Adrenal gland (tissue), 5 donors: Measurements from ENCODE around the gene AGBL1.

Experiments used
- POLR2A ChIP-seq, 2 donors: fragments of 450-650 bp; IDR thresholded peaks; one replicate each; pipeline ENCODE4 v1.6.1; 2017; ENCODE audit warnings: antibody characterized with exemption in 2 of 2, mild to moderate bottlenecking in 2 of 2, moderate library complexity in 1 of 2
- TF ChIP-seq, protein P1 (sequence below), 6 experiments: fragments of 450-650 bp in 4 of 6; fragments of 200-600 bp in 2 of 6; sonication (generic) in 1 of 6; IDR thresholded peaks; 1 replicate in 5 of 6; 2 replicates in 1 of 6; pipeline versions ENCODE4 v1.5.1 to v1.8.0; 2016 to 2021; ENCODE audit warnings: antibody characterized with exemption in 6 of 6, mild to moderate bottlenecking in 2 of 6, moderate library complexity in 1 of 6
- donor health status: DM: no; HTN: no; CAD: no.

DNA sequence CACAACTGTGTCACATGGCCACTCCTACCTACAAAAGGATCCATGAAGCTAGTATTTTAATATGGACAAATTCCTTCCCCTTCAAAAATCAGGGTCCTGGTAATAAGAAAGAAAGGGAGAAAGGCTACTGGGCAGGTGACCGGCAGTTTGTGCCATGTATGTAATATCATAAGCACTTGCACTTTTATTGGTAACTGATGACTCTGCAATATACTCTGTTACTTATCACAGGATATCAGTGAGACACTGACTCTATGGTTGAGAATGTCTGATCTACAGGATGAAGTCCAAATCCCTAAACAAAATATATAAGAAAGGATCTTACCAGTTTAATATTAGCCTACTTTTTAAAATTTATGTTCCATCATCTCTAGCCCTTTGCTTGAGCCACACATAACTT, 315.2 kb downstream of the AGBL1 start:
- TF ChIP-seq, protein P1, sequence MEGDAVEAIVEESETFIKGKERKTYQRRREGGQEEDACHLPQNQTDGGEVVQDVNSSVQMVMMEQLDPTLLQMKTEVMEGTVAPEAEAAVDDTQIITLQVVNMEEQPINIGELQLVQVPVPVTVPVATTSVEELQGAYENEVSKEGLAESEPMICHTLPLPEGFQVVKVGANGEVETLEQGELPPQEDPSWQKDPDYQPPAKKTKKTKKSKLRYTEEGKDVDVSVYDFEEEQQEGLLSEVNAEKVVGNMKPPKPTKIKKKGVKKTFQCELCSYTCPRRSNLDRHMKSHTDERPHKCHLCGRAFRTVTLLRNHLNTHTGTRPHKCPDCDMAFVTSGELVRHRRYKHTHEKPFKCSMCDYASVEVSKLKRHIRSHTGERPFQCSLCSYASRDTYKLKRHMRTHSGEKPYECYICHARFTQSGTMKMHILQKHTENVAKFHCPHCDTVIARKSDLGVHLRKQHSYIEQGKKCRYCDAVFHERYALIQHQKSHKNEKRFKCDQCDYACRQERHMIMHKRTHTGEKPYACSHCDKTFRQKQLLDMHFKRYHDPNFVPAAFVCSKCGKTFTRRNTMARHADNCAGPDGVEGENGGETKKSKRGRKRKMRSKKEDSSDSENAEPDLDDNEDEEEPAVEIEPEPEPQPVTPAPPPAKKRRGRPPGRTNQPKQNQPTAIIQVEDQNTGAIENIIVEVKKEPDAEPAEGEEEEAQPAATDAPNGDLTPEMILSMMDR (IDR thresholded peaks at IDR 0.05): no peak
- no peak for TF ChIP-seq POLR2A (IDR thresholded peaks at IDR 0.05)
